Measurements from ENCODE around the gene GPR183. TPM values are rescaled to one million over a fixed set of nuclear protein-coding genes. Genes with fewer than 3 reads are reported as not detected.

Gene GPR183
- total RNA-seq, 1 donor: 0.36 TPM

DNA sequence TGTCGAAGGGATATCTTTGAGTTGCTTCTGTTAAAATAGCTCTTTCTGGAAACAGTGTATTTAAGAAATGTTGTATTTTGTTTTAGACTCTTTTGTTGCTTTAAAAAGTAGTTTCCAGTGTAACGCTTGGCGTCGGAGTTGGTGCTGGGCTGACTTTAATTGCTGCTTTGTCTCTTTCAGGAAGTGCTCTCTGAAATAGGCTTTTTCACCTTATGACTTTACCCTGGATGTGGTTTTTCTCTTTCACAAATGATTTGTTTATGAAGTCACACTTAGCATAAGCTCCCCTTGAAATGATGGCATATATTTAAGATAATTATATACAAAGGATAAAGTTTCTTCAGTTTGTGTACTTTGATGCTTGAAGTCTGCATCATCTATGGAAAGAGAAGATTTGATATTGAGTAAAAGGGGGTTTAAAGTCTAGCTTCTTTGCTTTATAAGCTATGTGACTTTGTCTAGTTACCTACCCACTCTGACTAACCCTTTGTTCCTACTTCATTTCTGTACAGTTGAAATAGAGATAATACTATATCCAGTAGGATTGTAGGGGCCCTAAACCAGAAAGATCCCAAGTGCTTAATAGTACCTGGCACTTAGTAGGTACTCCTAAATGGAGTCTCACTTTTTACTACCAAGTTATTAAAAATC, 48.9 kb downstream of the GPR183 start, which contains the start of gene GPR18:
TSS of gene GPR18 (minus strand) at position 170 of the 651 bp plus-strand sequence. CDS start 2,507 bp downstream, outside the sequence.
- Histone ChIP-seq H3K27ac (ENCODE audit: low read depth, low read length) (no peak within 1 kb of the TSS), H4K20me1 (ENCODE audit: insufficient read depth, low read length) (peaks cover 2% of the 10 kb centered on the region), H3K9me3 (ENCODE audit: low read depth, low read length) (no peaks in the 10 kb centered on the region), H3K36me3 (ENCODE audit: insufficient read depth, low read length) (peaks cover 6% of the 10 kb centered on the region), H2AFZ (ENCODE audit: low read length) (no peak within 1 kb of the TSS), H3K4me2 (ENCODE audit: insufficient read depth, low read length) (no peak within 1 kb of the TSS), H3K4me1 (ENCODE audit: insufficient read depth, low read length) (peaks cover 13% of the 10 kb centered on the region), H3K79me2 (ENCODE audit: insufficient read depth, low read length) (no peaks in the 10 kb centered on the region), H3K4me3 (ENCODE audit: insufficient read depth, low read length) (no peak within 1 kb of the TSS), H3K27me3 (ENCODE audit: insufficient read depth, low read length) (no peaks in the 10 kb centered on the region)
- no peak for DNase-seq (ENCODE audit: insufficient read length, low spot score, missing footprints)
- TF ChIP-seq, protein P1, sequence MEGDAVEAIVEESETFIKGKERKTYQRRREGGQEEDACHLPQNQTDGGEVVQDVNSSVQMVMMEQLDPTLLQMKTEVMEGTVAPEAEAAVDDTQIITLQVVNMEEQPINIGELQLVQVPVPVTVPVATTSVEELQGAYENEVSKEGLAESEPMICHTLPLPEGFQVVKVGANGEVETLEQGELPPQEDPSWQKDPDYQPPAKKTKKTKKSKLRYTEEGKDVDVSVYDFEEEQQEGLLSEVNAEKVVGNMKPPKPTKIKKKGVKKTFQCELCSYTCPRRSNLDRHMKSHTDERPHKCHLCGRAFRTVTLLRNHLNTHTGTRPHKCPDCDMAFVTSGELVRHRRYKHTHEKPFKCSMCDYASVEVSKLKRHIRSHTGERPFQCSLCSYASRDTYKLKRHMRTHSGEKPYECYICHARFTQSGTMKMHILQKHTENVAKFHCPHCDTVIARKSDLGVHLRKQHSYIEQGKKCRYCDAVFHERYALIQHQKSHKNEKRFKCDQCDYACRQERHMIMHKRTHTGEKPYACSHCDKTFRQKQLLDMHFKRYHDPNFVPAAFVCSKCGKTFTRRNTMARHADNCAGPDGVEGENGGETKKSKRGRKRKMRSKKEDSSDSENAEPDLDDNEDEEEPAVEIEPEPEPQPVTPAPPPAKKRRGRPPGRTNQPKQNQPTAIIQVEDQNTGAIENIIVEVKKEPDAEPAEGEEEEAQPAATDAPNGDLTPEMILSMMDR (IDR thresholded peaks at IDR 0.05; ENCODE audit: extremely low read depth, low read depth, low read length): no peak

GRCh38 chr13:99257291-99257690, 49.9 kb downstream of the GPR183 start:
- no peak overlapping the region for H3K27ac ChIP-seq (ENCODE audit: low read depth, low read length)
- H3K79me2 ChIP-seq (ENCODE audit: insufficient read depth, low read length): no peaks in the 10 kb centered on the region
- TF ChIP-seq, protein P1 (IDR thresholded peaks at IDR 0.05; ENCODE audit: extremely low read depth, low read depth, low read length): no peak
- H3K9me3 ChIP-seq (ENCODE audit: low read depth, low read length): no peaks in the 10 kb centered on the region
- peaks cover 6% of the 10 kb centered on the region for H3K36me3 ChIP-seq (ENCODE audit: insufficient read depth, low read length)
- peaks cover 13% of the 10 kb centered on the region for H3K4me1 ChIP-seq (ENCODE audit: insufficient read depth, low read length)
- H4K20me1 ChIP-seq (ENCODE audit: insufficient read depth, low read length): peaks cover 2% of the 10 kb centered on the region
- H3K27me3 ChIP-seq (ENCODE audit: insufficient read depth, low read length): no peaks in the 10 kb centered on the region
- DNase-seq (ENCODE audit: insufficient read length, low spot score, missing footprints): no peak
- no peak overlapping the region for H3K4me2 ChIP-seq (ENCODE audit: insufficient read depth, low read length)
- H2AFZ ChIP-seq (ENCODE audit: low read length): no peak overlapping the region
- H3K4me3 ChIP-seq (ENCODE audit: insufficient read depth, low read length): no peak overlapping the region

GRCh38 chr13:99256709-99257108, 50.5 kb downstream of the GPR183 start:
- Histone ChIP-seq H3K79me2 (ENCODE audit: insufficient read depth, low read length) (no peaks in the 10 kb centered on the region), H3K4me1 (ENCODE audit: insufficient read depth, low read length) (peaks cover 13% of the 10 kb centered on the region), H3K4me3 (ENCODE audit: insufficient read depth, low read length) (peak overlapping the region; percentile 18), H2AFZ (ENCODE audit: low read length) (peak overlapping the region; percentile 47), H4K20me1 (ENCODE audit: insufficient read depth, low read length) (peaks cover 2% of the 10 kb centered on the region), H3K36me3 (ENCODE audit: insufficient read depth, low read length) (peaks cover 6% of the 10 kb centered on the region), H3K27me3 (ENCODE audit: insufficient read depth, low read length) (no peaks in the 10 kb centered on the region), H3K4me2 (ENCODE audit: insufficient read depth, low read length) (peak overlapping the region; percentile 36), H3K9me3 (ENCODE audit: low read depth, low read length) (no peaks in the 10 kb centered on the region), H3K27ac (ENCODE audit: low read depth, low read length) (peak overlapping the region; percentile 25)
- TF ChIP-seq, protein P1 (IDR thresholded peaks at IDR 0.05; ENCODE audit: extremely low read depth, low read depth, low read length): no peak
- no peak for DNase-seq (ENCODE audit: insufficient read length, low spot score, missing footprints)

DNA sequence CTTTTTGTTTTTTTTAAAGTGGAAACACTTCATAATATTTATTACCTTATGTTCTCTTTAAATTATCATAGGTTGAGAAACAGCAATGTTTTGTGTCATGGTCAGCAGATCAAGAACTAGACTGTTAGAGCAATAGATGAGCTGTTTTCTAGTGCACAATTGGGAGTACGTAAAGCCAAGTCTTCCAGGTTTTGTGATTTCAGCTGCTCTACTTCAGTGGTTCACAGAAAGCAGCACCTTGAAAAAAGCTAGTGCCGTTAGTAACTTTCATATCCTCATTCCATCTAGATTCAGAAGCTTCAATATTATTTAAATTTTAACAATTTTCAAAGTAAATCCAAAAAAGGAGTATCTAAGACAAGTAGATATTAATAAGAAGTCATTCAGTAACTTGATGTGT, 50.9 kb downstream of the GPR183 start:
- Histone ChIP-seq H3K27me3 (ENCODE audit: insufficient read depth, low read length) (no peaks in the 10 kb centered on the region), H4K20me1 (ENCODE audit: insufficient read depth, low read length) (peaks cover 2% of the 10 kb centered on the region), H3K4me1 (ENCODE audit: insufficient read depth, low read length) (peaks cover 13% of the 10 kb centered on the region), H3K79me2 (ENCODE audit: insufficient read depth, low read length) (no peaks in the 10 kb centered on the region), H2AFZ (ENCODE audit: low read length) (no peak overlapping the region), H3K36me3 (ENCODE audit: insufficient read depth, low read length) (peaks cover 6% of the 10 kb centered on the region), H3K4me3 (ENCODE audit: insufficient read depth, low read length) (no peak overlapping the region), H3K4me2 (ENCODE audit: insufficient read depth, low read length) (peak overlapping the region; percentile 36), H3K9me3 (ENCODE audit: low read depth, low read length) (no peaks in the 10 kb centered on the region), H3K27ac (ENCODE audit: low read depth, low read length) (peak overlapping the region; percentile 25)
- DNase-seq (ENCODE audit: insufficient read length, low spot score, missing footprints): no peak
- TF ChIP-seq, protein P1 (IDR thresholded peaks at IDR 0.05; ENCODE audit: extremely low read depth, low read depth, low read length): no peak
